ENCODE results near the gene THOC3. TPM values are rescaled to one million over a fixed set of nuclear protein-coding genes. Genes with fewer than 3 reads are reported as not detected.
A peak's percentile ranks its signal among the peaks of the same experiment; 100 is the strongest.
"Not testable (repeated sequence)": the region's sequence is repeated elsewhere in the genome, so short reads cannot be mapped to it uniquely, and the experiment has no call there.

THOC3 gene
- polyA plus RNA-seq, 1 of the 3 experiments (the other 2 are of a cell fraction): 65.2 TPM

DNA sequence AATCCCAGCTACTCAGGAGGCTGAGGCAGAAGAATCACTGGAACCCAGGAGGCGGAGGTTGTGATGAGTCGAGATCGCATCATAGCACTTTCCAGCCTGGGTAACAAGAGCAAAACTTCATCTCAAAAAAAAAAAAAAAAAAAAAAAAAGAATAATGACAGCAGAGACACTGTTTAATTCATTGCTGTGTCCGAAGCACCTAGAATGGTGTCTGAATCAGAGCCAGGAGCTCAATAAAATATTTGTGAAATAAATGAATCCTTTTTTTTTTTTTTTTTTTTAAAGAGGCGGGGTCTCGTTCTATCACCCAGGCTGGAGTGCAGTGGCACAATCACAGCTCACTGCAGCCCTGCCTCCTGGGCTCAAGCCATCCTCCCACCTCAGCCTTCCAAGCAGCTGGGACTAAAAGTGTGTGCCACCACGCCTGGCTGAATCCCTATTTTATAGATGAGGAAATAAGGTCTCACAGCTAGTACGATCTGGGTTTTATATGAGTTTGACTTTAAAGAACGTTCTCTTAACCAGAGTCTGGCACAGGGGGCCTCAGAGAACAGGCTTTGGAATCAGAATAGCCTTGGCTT is 47.8 kb downstream of the THOC3 start:
- H3F3A ChIP-seq (replicated peaks; ENCODE audit: insufficient read depth): peaks cover 22% of the 10 kb centered on the region
- H3K4me1 ChIP-seq (ENCODE audit: control insufficient read depth in 1 of 2, insufficient read depth in 2 of 2, low read depth in 1 of 2, low read length in 1 of 2): peaks cover 0 to 28% of the 10 kb centered on the region in 2 experiments; a peak in 2 of 4 replicates
- peak overlapping the region in 1 of 2 experiments; percentile 15; a peak in 1 of 4 replicates for H3K27ac ChIP-seq (ENCODE audit: low read depth in 2 of 2, low read length in 1 of 2)
- DNase-seq: no peak
- TF ChIP-seq, protein P1, sequence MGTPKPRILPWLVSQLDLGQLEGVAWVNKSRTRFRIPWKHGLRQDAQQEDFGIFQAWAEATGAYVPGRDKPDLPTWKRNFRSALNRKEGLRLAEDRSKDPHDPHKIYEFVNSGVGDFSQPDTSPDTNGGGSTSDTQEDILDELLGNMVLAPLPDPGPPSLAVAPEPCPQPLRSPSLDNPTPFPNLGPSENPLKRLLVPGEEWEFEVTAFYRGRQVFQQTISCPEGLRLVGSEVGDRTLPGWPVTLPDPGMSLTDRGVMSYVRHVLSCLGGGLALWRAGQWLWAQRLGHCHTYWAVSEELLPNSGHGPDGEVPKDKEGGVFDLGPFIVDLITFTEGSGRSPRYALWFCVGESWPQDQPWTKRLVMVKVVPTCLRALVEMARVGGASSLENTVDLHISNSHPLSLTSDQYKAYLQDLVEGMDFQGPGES (IDR thresholded peaks at IDR 0.05; ENCODE audit: low read depth, low read length): no peak
- TF ChIP-seq, protein P2, sequence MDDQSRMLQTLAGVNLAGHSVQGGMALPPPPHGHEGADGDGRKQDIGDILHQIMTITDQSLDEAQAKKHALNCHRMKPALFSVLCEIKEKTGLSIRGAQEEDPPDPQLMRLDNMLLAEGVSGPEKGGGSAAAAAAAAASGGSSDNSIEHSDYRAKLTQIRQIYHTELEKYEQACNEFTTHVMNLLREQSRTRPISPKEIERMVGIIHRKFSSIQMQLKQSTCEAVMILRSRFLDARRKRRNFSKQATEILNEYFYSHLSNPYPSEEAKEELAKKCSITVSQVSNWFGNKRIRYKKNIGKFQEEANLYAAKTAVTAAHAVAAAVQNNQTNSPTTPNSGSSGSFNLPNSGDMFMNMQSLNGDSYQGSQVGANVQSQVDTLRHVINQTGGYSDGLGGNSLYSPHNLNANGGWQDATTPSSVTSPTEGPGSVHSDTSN (IDR thresholded peaks at IDR 0.05): peak; percentile 40; the same call in 1 of the 2 replicates
- TF ChIP-seq FOSL2 (IDR thresholded peaks at IDR 0.05; ENCODE audit: borderline replicate concordance, low read depth) (peak; percentile 62; the same call in 1 of the 2 replicates), JUND (IDR thresholded peaks at IDR 0.05) (0 out of 2 replicates have a peak, but pooled peaks have one; percentile 45)
- WGBS (ENCODE audit: low lambda C conversion rate): 65% methylated on average over 9 of the region's 9 CpGs
- H3K27me3 ChIP-seq (ENCODE audit: insufficient read depth): no peaks in the 10 kb centered on the region
- H3K4me3 ChIP-seq (ENCODE audit: low read depth in 2 of 2, low read length in 1 of 2): no peak overlapping the region
- H3K9ac ChIP-seq: no peak overlapping the region
- no peaks in the 10 kb centered on the region for H4K20me1 ChIP-seq (ENCODE audit: insufficient read depth)
- no peaks in the 10 kb centered on the region for H3K9me2 ChIP-seq
- H2AFZ ChIP-seq (ENCODE audit: low read depth): peak overlapping the region; percentile 55; the same call in 1 of the 2 replicates
- H3K36me3 ChIP-seq (replicated peaks in 1 of 2; ENCODE audit: control insufficient read depth in 1 of 2, insufficient read depth in 2 of 2, low read length in 1 of 2): no peaks in the 10 kb centered on the region
- no peak overlapping the region for H3K4me2 ChIP-seq
- no peaks in the 10 kb centered on the region for H3K79me2 ChIP-seq (ENCODE audit: insufficient read depth)
- ChIA-PET CTCF (interaction anchor here (1.1 kb wide), 1 partner anchor 386 kb away, joined by 5 read pairs; no protein-coding TSS in a partner anchor), POLR2A (no interaction called here)
- no peaks in the 10 kb centered on the region for H3K9me3 ChIP-seq

DNA sequence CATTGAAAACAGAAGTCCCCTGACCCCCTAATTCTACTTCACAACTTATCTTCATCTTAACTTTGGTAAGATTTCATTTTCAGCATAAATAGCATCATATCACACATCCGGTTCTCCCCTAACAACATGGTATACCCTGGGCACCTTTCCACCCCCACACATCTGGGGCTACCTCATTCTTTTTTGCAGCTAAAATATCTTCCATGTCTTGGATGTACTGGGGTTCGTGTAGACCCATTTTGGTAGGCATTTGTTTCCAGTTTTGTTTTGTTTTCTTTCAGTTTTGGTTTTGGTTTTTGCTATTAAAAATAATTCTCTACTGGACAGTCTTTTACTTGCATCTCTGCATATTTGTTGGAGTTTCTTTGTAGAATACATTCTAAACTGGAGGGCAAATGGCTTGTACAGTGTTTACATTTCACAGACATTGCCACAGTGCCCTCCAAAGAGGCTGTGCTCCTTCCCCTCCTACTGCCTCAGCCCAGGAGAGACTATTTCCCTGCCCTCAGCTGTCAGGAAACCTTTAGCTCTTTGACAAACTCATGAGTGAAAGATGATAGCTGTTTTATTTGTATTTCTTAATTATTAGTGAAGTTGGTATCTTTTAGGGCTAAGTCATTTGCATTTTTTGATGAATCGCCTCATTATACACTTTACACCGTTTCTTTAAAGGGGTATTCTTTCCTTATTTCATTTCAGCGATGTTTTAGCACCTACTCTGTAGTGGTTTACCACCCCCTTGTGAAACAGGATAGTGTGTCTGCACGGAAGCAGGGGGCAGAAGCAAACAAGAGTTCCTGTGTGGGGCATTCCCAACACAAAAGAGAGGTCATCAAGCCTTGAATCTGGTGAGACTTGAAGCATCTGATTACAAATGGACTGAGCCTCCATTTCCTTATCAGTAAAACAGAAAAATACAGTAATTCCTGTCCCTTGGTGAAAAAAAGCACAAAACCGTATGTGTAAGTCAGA is 52.8 kb downstream of the THOC3 start:
- H3K9ac ChIP-seq; H3K27ac ChIP-seq (ENCODE audit: low read depth in 2 of 2, low read length in 1 of 2); H2AFZ ChIP-seq (ENCODE audit: low read depth); H3K27me3 ChIP-seq (ENCODE audit: insufficient read depth); H3F3A ChIP-seq (replicated peaks; ENCODE audit: insufficient read depth); H3K79me2 ChIP-seq (ENCODE audit: insufficient read depth); H3K9me2 ChIP-seq; H3K36me3 ChIP-seq (replicated peaks in 1 of 2; ENCODE audit: control insufficient read depth in 1 of 2, insufficient read depth in 2 of 2, low read length in 1 of 2); H4K20me1 ChIP-seq (ENCODE audit: insufficient read depth); H3K4me1 ChIP-seq (ENCODE audit: control insufficient read depth in 1 of 2, insufficient read depth in 2 of 2, low read depth in 1 of 2, low read length in 1 of 2); H3K4me2 ChIP-seq; H3K4me3 ChIP-seq (ENCODE audit: low read depth in 2 of 2, low read length in 1 of 2); CTCF ChIA-PET; DNase-seq; H3K9me3 ChIP-seq; POLR2A ChIA-PET: not testable (repeated sequence)
- 72% methylated on average over 6 of the region's 7 CpGs for WGBS (ENCODE audit: low lambda C conversion rate)

DNA sequence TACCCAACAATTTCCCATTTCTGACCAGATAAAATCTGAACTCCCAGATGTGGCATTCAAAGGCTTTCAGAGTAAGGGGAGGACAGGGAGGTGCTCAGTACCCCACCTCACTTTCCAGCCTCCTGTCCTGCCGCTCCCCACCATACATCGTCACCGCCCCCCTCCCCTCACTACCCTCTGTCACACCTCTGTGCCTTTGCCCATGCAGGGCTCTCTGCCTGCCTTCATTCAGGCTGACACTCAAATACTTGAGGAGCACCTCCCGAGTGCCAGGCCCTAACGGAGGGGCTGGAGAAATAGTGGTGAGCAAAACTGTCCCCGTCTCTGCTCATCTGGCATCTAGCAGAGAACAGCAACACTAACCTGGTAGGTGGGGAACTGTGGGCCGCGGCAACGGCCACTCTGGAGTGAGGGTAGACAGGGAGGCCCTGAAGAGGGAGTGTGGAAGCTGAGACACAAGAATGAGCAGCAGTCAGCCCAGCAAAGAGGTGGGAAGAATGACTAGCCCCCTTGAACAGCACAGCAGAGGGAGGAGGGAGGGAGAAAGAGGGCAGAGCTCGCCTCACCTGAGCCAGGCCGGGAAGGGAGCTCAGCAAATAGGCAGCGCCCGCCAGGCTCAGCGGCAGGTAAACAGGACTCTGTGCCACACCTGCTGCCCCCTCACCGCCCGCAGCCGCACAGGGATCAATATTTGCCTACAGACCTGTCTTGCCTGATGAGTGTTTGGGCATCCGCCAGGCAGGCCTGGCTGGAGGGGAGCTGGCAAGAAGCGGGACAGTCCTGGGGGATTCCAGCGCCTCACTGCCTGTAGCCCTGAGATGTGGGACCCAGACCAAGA is 54.1 kb downstream of the THOC3 start:
- H3K79me2 ChIP-seq (ENCODE audit: insufficient read depth); DNase-seq; H3K27me3 ChIP-seq (ENCODE audit: insufficient read depth); H3K27ac ChIP-seq (ENCODE audit: low read depth in 2 of 2, low read length in 1 of 2); H2AFZ ChIP-seq (ENCODE audit: low read depth); H3K4me2 ChIP-seq; POLR2A ChIA-PET; CTCF ChIA-PET; H4K20me1 ChIP-seq (ENCODE audit: insufficient read depth); H3K4me3 ChIP-seq (ENCODE audit: low read depth in 2 of 2, low read length in 1 of 2); H3K9me2 ChIP-seq; H3K9me3 ChIP-seq; H3K9ac ChIP-seq; H3K36me3 ChIP-seq (replicated peaks in 1 of 2; ENCODE audit: control insufficient read depth in 1 of 2, insufficient read depth in 2 of 2, low read length in 1 of 2); H3F3A ChIP-seq (replicated peaks; ENCODE audit: insufficient read depth); H3K4me1 ChIP-seq (ENCODE audit: control insufficient read depth in 1 of 2, insufficient read depth in 2 of 2, low read depth in 1 of 2, low read length in 1 of 2): not testable (repeated sequence)
- WGBS (ENCODE audit: low lambda C conversion rate): 85% methylated on average over 9 of the region's 20 CpGs

DNA sequence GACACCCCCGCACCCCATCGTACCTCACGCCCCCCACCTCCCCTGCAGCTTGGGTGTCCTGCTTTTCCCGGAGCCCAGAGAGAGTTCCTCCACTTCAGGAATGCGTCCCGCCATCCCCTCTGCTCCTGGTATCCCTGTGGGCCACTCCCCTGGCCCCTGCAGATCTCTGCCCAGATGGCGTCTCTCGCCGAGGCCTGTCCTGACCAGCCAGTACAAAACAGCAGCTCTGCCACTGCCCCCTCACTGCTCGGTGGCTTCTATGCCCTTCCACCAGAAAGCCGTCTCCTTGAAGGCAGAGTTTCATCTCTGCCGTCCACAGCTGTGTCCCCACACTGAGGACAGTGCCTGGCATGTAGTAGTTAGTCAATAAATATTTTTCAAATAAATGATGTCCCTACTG is 58.0 kb downstream of the THOC3 start:
- POLR2A ChIA-PET; H3K27ac ChIP-seq (ENCODE audit: low read depth in 2 of 2, low read length in 1 of 2); DNase-seq; H3K9me2 ChIP-seq; H3K4me2 ChIP-seq; H3K9ac ChIP-seq; H3K4me3 ChIP-seq (ENCODE audit: low read depth in 2 of 2, low read length in 1 of 2); H3K9me3 ChIP-seq; H3K79me2 ChIP-seq (ENCODE audit: insufficient read depth); H3K4me1 ChIP-seq (ENCODE audit: control insufficient read depth in 1 of 2, insufficient read depth in 2 of 2, low read depth in 1 of 2, low read length in 1 of 2); H2AFZ ChIP-seq (ENCODE audit: low read depth); H3F3A ChIP-seq (replicated peaks; ENCODE audit: insufficient read depth); H3K27me3 ChIP-seq (ENCODE audit: insufficient read depth); H3K36me3 ChIP-seq (replicated peaks in 1 of 2; ENCODE audit: control insufficient read depth in 1 of 2, insufficient read depth in 2 of 2, low read length in 1 of 2); CTCF ChIA-PET; H4K20me1 ChIP-seq (ENCODE audit: insufficient read depth): not testable (repeated sequence)
- WGBS (ENCODE audit: low lambda C conversion rate): 71% methylated on average over 9 of the region's 12 CpGs
